Mesothelial cell of epicardium (in vitro differentiated cells): Measurements from ENCODE around the gene ZWILCH. TPM values are rescaled to one million over a fixed set of nuclear protein-coding genes. Genes with fewer than 3 reads are reported as not detected.
"Not testable (repeated sequence)": the region's sequence is repeated elsewhere in the genome, so short reads cannot be mapped to it uniquely, and the experiment has no call there.

ENCODE experiments used
- DNase-seq, 2 experiments: peaks; one replicate each; pipeline ENCODE4 v3.0.0; 2021; ENCODE audit warnings: low spot score in 2 of 2; ENCODE audit not compliant: unreplicated experiment in 2 of 2
- H3K27ac Mint-ChIP-seq: 2 replicates; pipeline ENCODE4 v1.8.0; 2021; ENCODE audit warnings: mixed read lengths
- H3K27me3 Mint-ChIP-seq: 2 replicates; pipeline ENCODE4 v1.8.0; 2021; ENCODE audit warnings: low read depth, mixed read lengths
- H3K36me3 Mint-ChIP-seq: 2 replicates; pipeline ENCODE4 v1.8.0; 2021; ENCODE audit warnings: mixed read lengths
- H3K4me1 Mint-ChIP-seq: 2 replicates; pipeline ENCODE4 v1.8.0; 2021; ENCODE audit warnings: mixed read lengths
- H3K4me3 Mint-ChIP-seq: 2 replicates; pipeline ENCODE4 v1.8.0; 2021; ENCODE audit warnings: mild to moderate bottlenecking, moderate library complexity, mixed read lengths
- H3K9me3 Mint-ChIP-seq: 2 replicates; pipeline ENCODE4 v1.8.0; 2021; ENCODE audit warnings: mixed read lengths
- total RNA-seq: library from RNA; stranded (reverse); gene quantifications from 3 replicates; pipeline ENCODE4 v1.2.1, GENCODE V29; 2021
- TF ChIP-seq, protein P1 (sequence below): fragments of 200-600 bp; sonication (generic); IDR thresholded peaks from one replicate; pipeline ENCODE4 v1.5.0; 2021; ENCODE audit warnings: antibody characterized with exemption; ENCODE audit not compliant: unreplicated experiment

The ZWILCH gene
- total RNA-seq, 1 donor from 2014 or later: 16.5 TPM

- Mint-ChIP-seq H3K36me3 (no peaks in the 10 kb centered on the region), H3K4me3 (no peak overlapping the region), H3K27me3 (peaks cover 2% of the 10 kb centered on the region), H3K4me1 (no peaks in the 10 kb centered on the region), H3K27ac (no peak overlapping the region), H3K9me3 (no peaks in the 10 kb centered on the region)
- no peak for DNase-seq
- TF ChIP-seq, protein P1, sequence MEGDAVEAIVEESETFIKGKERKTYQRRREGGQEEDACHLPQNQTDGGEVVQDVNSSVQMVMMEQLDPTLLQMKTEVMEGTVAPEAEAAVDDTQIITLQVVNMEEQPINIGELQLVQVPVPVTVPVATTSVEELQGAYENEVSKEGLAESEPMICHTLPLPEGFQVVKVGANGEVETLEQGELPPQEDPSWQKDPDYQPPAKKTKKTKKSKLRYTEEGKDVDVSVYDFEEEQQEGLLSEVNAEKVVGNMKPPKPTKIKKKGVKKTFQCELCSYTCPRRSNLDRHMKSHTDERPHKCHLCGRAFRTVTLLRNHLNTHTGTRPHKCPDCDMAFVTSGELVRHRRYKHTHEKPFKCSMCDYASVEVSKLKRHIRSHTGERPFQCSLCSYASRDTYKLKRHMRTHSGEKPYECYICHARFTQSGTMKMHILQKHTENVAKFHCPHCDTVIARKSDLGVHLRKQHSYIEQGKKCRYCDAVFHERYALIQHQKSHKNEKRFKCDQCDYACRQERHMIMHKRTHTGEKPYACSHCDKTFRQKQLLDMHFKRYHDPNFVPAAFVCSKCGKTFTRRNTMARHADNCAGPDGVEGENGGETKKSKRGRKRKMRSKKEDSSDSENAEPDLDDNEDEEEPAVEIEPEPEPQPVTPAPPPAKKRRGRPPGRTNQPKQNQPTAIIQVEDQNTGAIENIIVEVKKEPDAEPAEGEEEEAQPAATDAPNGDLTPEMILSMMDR: no peak
These were observed 81.2 kb downstream of the ZWILCH start for GRCh38 chr15:66586155-66586976.

- Mint-ChIP-seq H3K27me3 (peaks cover 2% of the 10 kb centered on the region), H3K4me1 (no peaks in the 10 kb centered on the region), H3K4me3 (no peak overlapping the region), H3K27ac (no peak overlapping the region), H3K9me3 (no peaks in the 10 kb centered on the region), H3K36me3 (no peaks in the 10 kb centered on the region)
- TF ChIP-seq, protein P1: no peak
- no peak for DNase-seq
These were observed 81.9 kb downstream of the ZWILCH start for GRCh38 chr15:66587020-66587419.

DNA sequence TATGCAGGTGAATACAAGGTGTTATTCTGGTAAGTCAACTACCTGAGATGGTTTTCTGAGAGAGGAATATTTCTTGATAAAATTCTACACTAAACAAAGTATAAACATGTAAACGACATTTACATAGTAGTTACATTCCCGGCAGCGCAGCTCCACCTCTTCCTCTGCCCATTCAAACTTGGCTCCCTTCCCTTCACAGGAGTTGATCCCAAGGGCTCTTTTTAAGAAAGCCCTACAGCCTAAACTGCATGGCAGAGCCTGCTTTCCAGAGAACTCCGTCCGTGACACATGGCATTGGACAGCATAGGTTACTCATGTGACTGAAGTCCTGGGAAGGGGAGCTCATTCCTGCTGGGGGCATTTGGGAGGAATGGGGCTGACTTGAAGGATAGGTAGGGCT, 82.6 kb downstream of the ZWILCH start:
- H3K27me3 Mint-ChIP-seq: peaks cover 2% of the 10 kb centered on the region
- no peak for DNase-seq
- H3K36me3 Mint-ChIP-seq: no peaks in the 10 kb centered on the region
- TF ChIP-seq, protein P1: no peak
- peaks cover 2% of the 10 kb centered on the region for H3K4me1 Mint-ChIP-seq
- H3K9me3 Mint-ChIP-seq: no peaks in the 10 kb centered on the region
- no peak overlapping the region for H3K4me3 Mint-ChIP-seq
- no peak overlapping the region for H3K27ac Mint-ChIP-seq

DNA sequence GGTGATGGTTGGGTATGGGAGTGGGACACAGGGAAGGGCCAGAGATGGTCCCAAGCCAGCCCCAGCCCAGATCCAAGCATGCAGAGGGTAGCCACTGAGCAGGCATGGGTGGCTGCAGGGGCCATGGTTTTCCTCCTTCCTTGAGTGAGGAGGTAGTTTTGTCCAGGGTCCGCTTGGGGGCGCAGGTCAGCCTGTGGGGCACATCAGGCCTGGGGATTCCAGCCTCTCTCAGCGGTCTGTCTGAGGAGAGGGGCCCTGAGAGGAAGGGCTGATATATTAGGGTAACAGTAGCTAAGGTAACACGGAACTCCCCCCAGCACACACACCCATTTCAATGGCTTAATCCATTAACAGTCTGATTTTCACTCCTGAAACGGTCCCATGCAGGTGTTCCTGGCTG, 83.4 kb downstream of the ZWILCH start:
- Mint-ChIP-seq H3K4me1 (peaks cover 8% of the 10 kb centered on the region), H3K4me3 (no peak overlapping the region), H3K27ac (no peak overlapping the region), H3K9me3 (no peaks in the 10 kb centered on the region), H3K27me3 (peaks cover 2% of the 10 kb centered on the region), H3K36me3 (no peaks in the 10 kb centered on the region)
- TF ChIP-seq, protein P1: no peak
- no peak for DNase-seq

DNA sequence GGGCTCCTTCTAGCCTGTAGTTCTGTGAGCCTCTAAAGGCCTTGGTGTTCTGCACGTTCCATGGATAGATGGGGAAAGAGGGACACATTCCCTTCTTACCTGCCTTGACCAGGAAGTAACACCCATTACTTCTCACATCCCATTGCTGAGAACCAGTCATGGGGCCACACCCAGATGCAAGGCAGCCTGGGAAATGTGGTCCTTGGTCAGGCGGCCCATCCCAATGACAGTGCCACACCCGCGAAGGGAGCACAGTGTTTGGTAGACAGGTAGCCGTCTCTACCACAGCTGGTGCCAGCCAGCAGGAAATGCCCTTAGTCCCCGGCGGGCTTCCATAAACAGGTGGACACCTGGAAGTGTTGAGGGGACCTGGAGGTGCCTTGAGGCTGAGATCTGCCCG, 83.8 kb downstream of the ZWILCH start:
- Mint-ChIP-seq H3K36me3 (no peaks in the 10 kb centered on the region), H3K4me3 (no peak overlapping the region)

DNA sequence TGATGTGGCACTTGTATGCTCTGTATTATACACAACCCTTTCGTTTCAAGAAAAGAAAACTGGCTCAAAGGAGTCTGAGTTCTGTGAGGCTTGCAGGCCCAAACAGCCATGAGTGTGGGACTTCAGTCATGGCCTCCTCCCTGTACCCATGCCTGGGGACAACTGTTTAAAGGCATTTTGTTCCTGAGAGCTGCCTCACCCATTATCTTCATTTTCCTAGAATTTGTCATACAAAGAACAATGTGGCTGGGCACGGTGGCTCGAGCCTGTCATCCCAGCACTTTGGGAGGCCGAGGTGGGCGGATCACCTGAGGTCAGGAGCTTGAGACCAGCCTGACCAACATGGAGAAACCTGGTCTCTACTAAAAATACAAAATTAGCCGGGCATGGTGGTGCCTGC, 84.3 kb downstream of the ZWILCH start:
- not testable (repeated sequence) for H3K36me3 Mint-ChIP-seq, H3K27ac Mint-ChIP-seq, H3K4me1 Mint-ChIP-seq, H3K9me3 Mint-ChIP-seq, H3K27me3 Mint-ChIP-seq, H3K4me3 Mint-ChIP-seq, DNase-seq

More for the DNA sequence above, 83.8 kb downstream of the ZWILCH start:
- Mint-ChIP-seq H3K4me1 (peaks cover 8% of the 10 kb centered on the region), H3K27me3 (peaks cover 2% of the 10 kb centered on the region), H3K9me3 (no peaks in the 10 kb centered on the region), H3K27ac (no peak overlapping the region)
- no peak for DNase-seq
- TF ChIP-seq, protein P1: no peak
